Muscle of leg (tissue), 11 donors: ENCODE results near the gene PAK4. TPM values are rescaled to one million over a fixed set of nuclear protein-coding genes. Genes with fewer than 3 reads are reported as not detected.
A peak's percentile ranks its signal among the peaks of the same experiment; 100 is the strongest.

Source experiments
- DNase-seq: peaks from one replicate; pipeline ENCODE4 v3.0.0; 2013
- H3K27ac ChIP-seq: one replicate; pipeline ENCODE4 v1.5.1; 2013; ENCODE audit warnings: mild to moderate bottlenecking, low read length, control low read depth
- H3K27me3 ChIP-seq: one replicate; pipeline ENCODE4 v1.6.1; 2013; ENCODE audit warnings: low read length; ENCODE audit not compliant: control insufficient read depth, insufficient read depth
- H3K36me3 ChIP-seq: one replicate; pipeline ENCODE4 v1.6.1; 2013; ENCODE audit warnings: low read length; ENCODE audit not compliant: control insufficient read depth, insufficient read depth
- H3K4me1 ChIP-seq: one replicate; pipeline ENCODE4 v1.6.1; 2013; ENCODE audit warnings: low read length; ENCODE audit not compliant: control insufficient read depth, insufficient read depth
- H3K4me3 ChIP-seq: one replicate; pipeline ENCODE4 v1.5.1; 2013; ENCODE audit warnings: low read length, control low read depth
- H3K9me3 ChIP-seq: replicated peaks from 2 replicates; pipeline ENCODE4 v1.6.1; 2013; ENCODE audit warnings: low read depth, low read length; ENCODE audit not compliant: control insufficient read depth
- WGBS: methylation state at CpG from one replicate; pipeline ENCODE4 v1.1.5; 2013; ENCODE audit warnings: missing lambda C conversion rate; ENCODE audit not compliant: insufficient coverage; 5-methylcytosine and 5-hydroxymethylcytosine counted together
- polyA plus RNA-seq, 8 donors: library from polyadenylated mRNA; unstranded; fragments of 120-200 nt; gene quantifications; one replicate each; pipeline versions ENCODE4 v1.2.1 to v1.2.3, GENCODE V29; 2013; ENCODE audit warnings: inconsistent platforms in 1 of 8, low replicate concordance in 1 of 8; ENCODE audit not compliant: insufficient read length in 8 of 8, insufficient read depth in 1 of 8
- total RNA-seq: library from RNA; stranded (reverse); fragments of 120-200 nt; gene quantifications from one replicate; pipeline ENCODE4 v1.2.4, GENCODE V29; 2013

The PAK4 gene
- total and polyA plus RNA-seq, 9 donors: 3.5 to 29.2 (median 20.4) TPM

GRCh38 chr19:39155114-39155700 is 29.6 kb downstream of the PAK4 start:
- peaks cover 30% of the 10 kb centered on the region for H3K4me1 ChIP-seq
- no peaks in the 10 kb centered on the region for H3K27me3 ChIP-seq
- 63% methylated on average over 11 of the region's 11 CpGs for WGBS
- H3K9me3 ChIP-seq: no peaks in the 10 kb centered on the region
- H3K4me3 ChIP-seq: no peak overlapping the region
- no peak overlapping the region for H3K27ac ChIP-seq
- H3K36me3 ChIP-seq: peaks cover 6% of the 10 kb centered on the region
- DNase-seq: no peak

GRCh38 chr19:39155741-39156140 is 30.2 kb downstream of the PAK4 start:
- no peak for DNase-seq
- H3K27ac ChIP-seq: no peak overlapping the region
- no peak overlapping the region for H3K4me3 ChIP-seq
- H3K4me1 ChIP-seq: peaks cover 35% of the 10 kb centered on the region
- no peaks in the 10 kb centered on the region for H3K27me3 ChIP-seq
- 82% methylated on average over 10 of the region's 15 CpGs for WGBS
- peaks cover 6% of the 10 kb centered on the region for H3K36me3 ChIP-seq
- H3K9me3 ChIP-seq: no peaks in the 10 kb centered on the region

DNA sequence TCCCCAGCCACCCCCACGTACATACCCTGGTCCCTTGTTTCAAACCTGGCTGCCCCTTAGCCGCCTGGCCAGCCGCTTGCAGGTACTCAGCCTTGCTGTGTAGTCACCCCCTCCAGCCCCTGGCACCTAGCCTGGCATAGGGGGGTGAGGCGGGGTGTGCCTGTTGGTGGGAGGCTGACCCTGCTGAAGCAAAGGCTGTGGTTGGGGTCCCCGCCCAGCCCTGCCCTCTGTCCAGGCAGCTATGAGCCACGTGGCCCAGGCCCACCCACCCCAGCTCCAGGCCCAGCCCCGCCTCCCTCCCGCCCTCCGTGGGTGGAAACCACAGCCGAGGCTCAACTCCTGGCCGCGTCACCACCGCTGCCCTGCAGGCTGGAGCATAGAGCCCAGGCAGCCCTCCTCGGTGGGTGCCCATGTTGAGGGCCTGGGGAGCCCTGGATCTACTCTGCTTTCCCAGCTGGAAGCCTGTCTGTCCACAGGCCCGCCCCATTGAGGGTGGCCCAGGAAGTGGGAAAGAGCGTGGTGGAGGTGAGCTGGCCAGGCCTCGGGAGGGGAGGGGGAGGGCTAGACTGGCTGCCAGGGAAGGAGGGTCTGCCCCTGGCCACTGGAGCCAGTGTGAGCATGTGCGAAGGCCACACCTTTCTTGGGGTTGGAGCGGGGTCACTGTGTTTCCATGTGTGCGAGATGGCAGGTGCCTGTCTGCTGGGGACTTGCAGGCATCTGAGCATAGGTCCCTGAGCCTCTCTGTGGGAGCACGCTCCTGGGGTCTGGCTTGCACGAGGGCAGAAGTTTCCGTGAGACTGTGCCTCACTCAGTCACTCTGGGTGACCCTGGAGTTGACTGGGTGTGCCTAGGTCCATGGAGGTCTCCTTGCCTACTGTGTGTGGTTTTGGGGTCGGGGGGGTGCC is 31.0 kb downstream of the PAK4 start:
- Histone ChIP-seq H3K4me1 (peaks cover 35% of the 10 kb centered on the region), H3K36me3 (peaks cover 6% of the 10 kb centered on the region), H3K27ac (no peak overlapping the region), H3K4me3 (peak overlapping the region; percentile 31), H3K9me3 (no peaks in the 10 kb centered on the region), H3K27me3 (no peaks in the 10 kb centered on the region)
- WGBS: 13% methylated on average over 11 of the region's 24 CpGs
- DNase-seq: peak; percentile 48

DNA sequence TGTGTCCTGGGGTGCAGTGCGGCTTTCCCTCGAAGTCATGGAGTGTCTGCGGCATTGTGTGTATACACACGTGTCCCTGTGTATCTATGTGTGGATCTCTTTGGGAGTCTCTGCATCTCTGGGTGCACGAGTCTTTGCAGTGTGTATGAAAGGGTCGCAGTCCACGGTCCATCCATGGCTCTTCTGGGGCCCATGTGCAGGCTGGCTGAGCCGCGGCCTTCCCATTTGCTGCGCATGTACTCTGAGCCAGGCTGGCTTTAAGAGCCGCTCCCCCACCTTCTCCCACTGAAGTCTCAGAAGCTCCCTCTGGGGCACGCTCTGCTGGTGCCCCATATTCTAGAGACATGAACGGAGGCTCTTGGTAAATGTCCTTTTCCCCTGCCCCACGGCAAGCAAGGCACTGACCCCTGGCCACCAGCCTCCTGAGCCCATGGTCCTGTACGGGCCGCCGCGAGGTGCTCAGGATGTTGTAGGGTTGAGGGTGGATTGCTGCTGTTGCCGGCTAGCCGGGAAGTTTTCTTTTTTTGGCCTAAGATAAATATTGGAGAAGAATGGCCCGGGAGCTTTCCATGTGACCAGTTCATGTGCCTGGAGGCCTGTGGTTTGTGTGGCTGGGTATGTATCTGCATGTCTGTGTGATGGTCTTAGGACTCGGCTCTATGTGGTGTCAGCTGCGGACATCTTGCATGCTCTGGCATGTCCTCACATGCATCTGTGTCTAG is 31.9 kb downstream of the PAK4 start:
- Histone ChIP-seq H3K27me3 (no peaks in the 10 kb centered on the region), H3K27ac (no peak overlapping the region), H3K4me1 (peaks cover 35% of the 10 kb centered on the region), H3K9me3 (no peaks in the 10 kb centered on the region), H3K4me3 (peak overlapping the region; percentile 31), H3K36me3 (peaks cover 6% of the 10 kb centered on the region)
- 62% methylated on average over 20 of the region's 23 CpGs for WGBS
- no peak for DNase-seq

DNA sequence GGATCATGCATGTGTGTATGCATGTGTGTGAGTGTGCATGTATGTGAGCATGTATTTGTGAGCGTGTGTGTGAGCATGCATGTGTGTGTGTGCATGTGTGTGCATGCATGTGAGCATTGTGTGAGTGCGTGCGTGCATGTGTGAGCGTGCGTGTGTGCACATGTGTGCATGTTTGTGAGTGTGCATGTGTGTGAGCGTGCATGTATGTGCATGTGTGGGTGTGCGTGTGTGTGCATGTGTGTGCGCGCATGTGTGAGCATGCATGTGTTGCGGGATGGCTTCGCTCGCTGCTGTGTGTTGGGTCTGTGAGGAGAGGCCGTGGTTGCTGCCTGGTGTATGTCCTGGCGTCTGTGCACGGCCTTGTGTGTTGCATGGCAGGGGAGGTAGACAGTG is 32.4 kb downstream of the PAK4 start:
- H3K36me3 ChIP-seq: peaks cover 6% of the 10 kb centered on the region
- DNase-seq: no peak
- no peaks in the 10 kb centered on the region for H3K9me3 ChIP-seq
- H3K27me3 ChIP-seq: no peaks in the 10 kb centered on the region
- H3K27ac ChIP-seq: no peak overlapping the region
- peaks cover 35% of the 10 kb centered on the region for H3K4me1 ChIP-seq
- H3K4me3 ChIP-seq: no peak overlapping the region
- WGBS: 87% methylated on average over 15 of the region's 15 CpGs

DNA sequence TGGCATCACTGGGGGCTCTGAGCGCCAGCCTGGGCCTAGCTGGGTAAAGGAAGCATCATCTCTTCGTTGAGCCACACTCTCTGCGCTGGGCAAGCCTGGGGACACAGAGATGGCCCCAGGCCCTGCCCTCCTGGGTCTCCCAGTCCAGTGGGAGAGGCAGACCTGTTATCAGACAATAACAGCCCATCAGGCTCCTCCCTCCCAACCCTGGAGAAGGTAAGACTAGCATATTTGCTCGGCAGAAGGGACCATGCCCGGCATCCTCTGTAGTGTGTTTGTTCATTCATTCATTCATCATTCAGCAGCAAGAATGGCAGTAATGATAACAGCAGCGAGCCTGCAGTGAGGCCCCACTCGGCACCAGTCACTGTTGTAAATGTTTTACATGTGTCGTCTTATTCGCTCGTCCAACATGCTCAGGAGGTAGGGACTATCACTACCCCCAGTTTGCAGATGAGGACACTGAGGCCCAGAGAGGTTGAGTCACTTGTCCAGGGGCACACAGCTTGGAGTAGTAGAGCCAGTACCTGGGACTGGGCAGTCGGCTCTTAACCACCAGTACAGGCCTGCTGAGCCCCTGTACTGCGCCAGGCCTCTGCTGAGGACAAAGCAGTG is 33.2 kb downstream of the PAK4 start:
- WGBS: 85% methylated on average over 9 of the region's 12 CpGs
- Histone ChIP-seq H3K9me3 (no peaks in the 10 kb centered on the region), H3K27me3 (no peaks in the 10 kb centered on the region), H3K4me1 (peaks cover 35% of the 10 kb centered on the region), H3K27ac (no peak overlapping the region), H3K36me3 (peaks cover 6% of the 10 kb centered on the region), H3K4me3 (no peak overlapping the region)
- no peak for DNase-seq

DNA sequence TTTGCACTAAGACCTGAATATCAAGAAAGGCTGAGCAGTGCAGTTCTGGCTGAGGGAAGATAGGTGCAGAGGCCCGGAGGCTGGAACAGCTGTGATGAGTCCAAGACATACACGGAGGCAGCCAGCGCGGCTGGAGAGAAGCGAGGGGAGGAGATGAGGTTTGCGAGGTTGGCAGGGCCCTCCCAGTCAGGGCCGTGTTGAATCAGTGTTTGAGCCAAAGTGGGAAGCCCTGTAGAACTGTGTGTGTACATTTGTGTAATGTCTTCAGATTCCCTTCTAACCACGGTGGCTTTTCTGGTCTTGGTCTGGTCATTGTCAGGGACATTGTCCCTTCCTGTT is 34.9 kb downstream of the PAK4 start:
- WGBS: 20% methylated on average over 7 of the region's 8 CpGs
- no peak overlapping the region for H3K4me3 ChIP-seq
- no peaks in the 10 kb centered on the region for H3K27me3 ChIP-seq
- DNase-seq: peak; percentile 86
- H3K27ac ChIP-seq: peak overlapping the region; percentile 20
- no peaks in the 10 kb centered on the region for H3K9me3 ChIP-seq
- peaks cover 27% of the 10 kb centered on the region for H3K4me1 ChIP-seq
- H3K36me3 ChIP-seq: peaks cover 6% of the 10 kb centered on the region

GRCh38 chr19:39160889-39161672 is 35.5 kb downstream of the PAK4 start:
- Histone ChIP-seq H3K9me3 (no peaks in the 10 kb centered on the region), H3K27ac (peak overlapping the region; percentile 20), H3K27me3 (no peaks in the 10 kb centered on the region), H3K36me3 (peaks cover 6% of the 10 kb centered on the region), H3K4me3 (no peak overlapping the region), H3K4me1 (peaks cover 23% of the 10 kb centered on the region)
- no peak for DNase-seq
- WGBS: 82% methylated on average over 19 of the region's 21 CpGs

DNA sequence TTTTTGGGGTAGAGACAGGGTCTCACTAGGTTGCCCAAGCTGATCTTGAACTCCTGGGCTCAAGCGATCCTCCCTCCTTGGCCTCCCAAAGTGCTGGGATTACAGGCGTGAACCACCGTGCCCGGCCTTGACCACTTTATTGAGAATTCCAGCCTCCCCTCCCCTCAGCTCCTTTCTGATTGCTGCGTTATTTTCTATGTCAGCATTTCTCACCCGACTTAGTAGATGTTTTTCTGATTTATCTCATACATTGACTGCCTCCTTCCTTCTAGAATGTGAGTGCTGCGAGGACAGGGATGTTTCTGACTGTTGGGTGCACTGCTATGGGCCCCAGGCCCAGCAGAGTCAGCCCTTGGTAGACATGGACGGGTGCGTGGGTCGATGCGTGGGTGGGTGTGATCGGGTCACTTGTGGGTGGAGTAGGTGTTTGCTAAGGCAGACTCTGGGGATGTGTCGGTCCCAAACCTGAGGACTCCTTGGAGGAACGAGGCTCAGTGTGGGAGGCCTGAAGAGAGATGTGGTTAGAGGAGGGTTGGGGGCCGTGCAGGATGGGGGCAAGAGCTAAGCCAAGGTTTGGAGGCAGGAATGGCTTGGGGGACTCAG is 37.0 kb downstream of the PAK4 start:
- Histone ChIP-seq H3K27ac (no peak overlapping the region), H3K9me3 (no peaks in the 10 kb centered on the region), H3K27me3 (no peaks in the 10 kb centered on the region), H3K4me3 (no peak overlapping the region), H3K4me1 (peaks cover 24% of the 10 kb centered on the region), H3K36me3 (peaks cover 6% of the 10 kb centered on the region)
- DNase-seq: no peak
- 73% methylated on average over 7 of the region's 15 CpGs for WGBS
